PC-9 (cell line): ENCODE results near the gene SERTAD1. TPM values are rescaled to one million over a fixed set of nuclear protein-coding genes. Genes with fewer than 3 reads are reported as not detected.
A peak's percentile ranks its signal among the peaks of the same experiment; 100 is the strongest.

Experiments
- BruUV-seq: library from RNA; stranded (reverse); fragments of 400-500 nt; replicated peaks from 2 replicates; lab custom pipeline; 2021; lab: Mats Ljungman, UMichigan
- CTCF ChIA-PET: fragments of 300-600 bp; sonication (Branson Sonifier 250); formaldehyde crosslinking; loops from one replicate; lab custom pipeline; 2022; ENCODE audit warnings: antibody characterized with exemption; lab: Charles Lee
- POLR2A ChIA-PET: fragments of 300-600 bp; sonication (Branson Sonifier 250); formaldehyde crosslinking; loops from one replicate; lab custom pipeline; 2022; ENCODE audit warnings: antibody characterized with exemption; ENCODE audit not compliant: unreplicated experiment; lab: Charles Lee
- DNase-seq, 2 experiments: peaks; one replicate each; pipeline versions ENCODE4 v3.0.0 to v3.0.0-alpha.2; 2015 to 2022; ENCODE audit warnings: mixed read lengths in 1 of 2
- H2AFZ ChIP-seq: fragments of 200-600 bp; sonication (generic); 2 replicates; pipeline ENCODE4 v1.8.1; 2017; ENCODE audit warnings: antibody characterized with exemption
- H3F3A ChIP-seq: fragments of 200-600 bp; sonication (generic); 2 replicates; pipeline ENCODE4 v1.8.1; 2017; ENCODE audit warnings: antibody characterized with exemption, mild to moderate bottlenecking, low read depth; ENCODE audit not compliant: insufficient read depth
- H3K27ac ChIP-seq: fragments of 200-600 bp; sonication (generic); 2 replicates; pipeline ENCODE4 v1.6.1; 2016; ENCODE audit warnings: mixed run types
- H3K27me3 ChIP-seq: fragments of 200-600 bp; sonication (generic); 2 replicates; pipeline ENCODE4 v1.6.1; 2016; ENCODE audit warnings: low read depth, mixed run types; ENCODE audit not compliant: insufficient read depth
- H3K36me3 ChIP-seq: fragments of 200-600 bp; sonication (generic); 2 replicates; pipeline ENCODE4 v1.6.1; 2016; ENCODE audit warnings: low read depth, mixed run types
- H3K4me1 ChIP-seq: fragments of 200-600 bp; sonication (generic); replicated peaks from 2 replicates; pipeline ENCODE4 v1.6.1; 2016; ENCODE audit warnings: mixed run types; ENCODE audit not compliant: insufficient read depth
- H3K4me2 ChIP-seq: fragments of 200-600 bp; sonication (generic); 2 replicates; pipeline ENCODE4 v1.6.1; 2017; ENCODE audit warnings: mixed run types
- H3K4me3 ChIP-seq: fragments of 200-600 bp; sonication (generic); 2 replicates; pipeline ENCODE4 v1.6.1; 2016; ENCODE audit warnings: mixed run types
- H3K79me2 ChIP-seq: fragments of 200-600 bp; sonication (generic); 2 replicates; pipeline ENCODE4 v1.6.1; 2017; ENCODE audit warnings: low read depth, mixed run types
- H3K9me2 ChIP-seq: fragments of 200-600 bp; sonication (generic); 2 replicates; pipeline ENCODE4 v1.8.1; 2017; ENCODE audit warnings: mild to moderate bottlenecking; ENCODE audit not compliant: insufficient read depth
- H3K9me3 ChIP-seq: fragments of 200-600 bp; sonication (generic); 2 replicates; pipeline ENCODE4 v1.8.1; 2016; ENCODE audit warnings: low read depth; ENCODE audit not compliant: insufficient read depth
- H4K20me1 ChIP-seq: fragments of 200-600 bp; sonication (generic); 2 replicates; pipeline ENCODE4 v1.8.1; 2017; ENCODE audit not compliant: insufficient read depth
- EZH2 ChIP-seq: fragments of 200-600 bp; sonication (generic); IDR thresholded peaks from 2 replicates; pipeline ENCODE4 v1.8.0; 2017; ENCODE audit warnings: antibody characterized with exemption, low read depth
- intact Hi-C: fragments of 100-400 bp; cut with micrococcal nuclease; formaldehyde crosslinking; loops from one replicate; pipeline ENCODE4 v1.10.0; 2022; ENCODE audit not compliant: unreplicated experiment
- total RNA-seq: library from RNA; stranded (reverse); gene quantifications from 2 replicates; pipeline ENCODE4 v1.2.3, GENCODE V29; 2021
- TF ChIP-seq, protein P1 (sequence below): fragments of 200-600 bp; sonication (generic); conservative IDR thresholded peaks from 2 replicates; pipeline ENCODE4 v1.6.1; 2017; ENCODE audit warnings: mixed run types, antibody characterized with exemption, mild to moderate bottlenecking, moderate library complexity

Gene SERTAD1
- total RNA-seq, 1 experiment from 2014 or later, result 7.8 TPM

- Histone ChIP-seq H3K4me2 (peak overlapping the region; percentile 98), H3K4me3 (peak overlapping the region; percentile 70), H3K9me2 (no peaks in the 10 kb centered on the region), H3K9me3 (no peaks in the 10 kb centered on the region), H3K79me2 (peaks cover 28% of the 10 kb centered on the region), H3F3A (peaks cover 13% of the 10 kb centered on the region), H4K20me1 (no peaks in the 10 kb centered on the region), H3K27ac (peak overlapping the region; percentile 89), H3K4me1 (peaks cover 12% of the 10 kb centered on the region), H3K27me3 (no peaks in the 10 kb centered on the region), H2AFZ (peak overlapping the region; percentile 84), H3K36me3 (no peaks in the 10 kb centered on the region)
- ChIA-PET CTCF (interaction anchor here (0.6 to 1.4 kb wide), 13 partner anchors 8 to 296 kb away, joined by 3 to 12 read pairs (median 4); partner anchors contain the start of genes BLVRB and ITPKC), POLR2A (interaction anchor here (0.6 to 1.5 kb wide), 11 partner anchors 12 to 859 kb away, joined by 3 to 19 read pairs (median 5); no protein-coding TSS in a partner anchor)
- TF ChIP-seq EZH2, result no peak
- TF ChIP-seq, protein P1, sequence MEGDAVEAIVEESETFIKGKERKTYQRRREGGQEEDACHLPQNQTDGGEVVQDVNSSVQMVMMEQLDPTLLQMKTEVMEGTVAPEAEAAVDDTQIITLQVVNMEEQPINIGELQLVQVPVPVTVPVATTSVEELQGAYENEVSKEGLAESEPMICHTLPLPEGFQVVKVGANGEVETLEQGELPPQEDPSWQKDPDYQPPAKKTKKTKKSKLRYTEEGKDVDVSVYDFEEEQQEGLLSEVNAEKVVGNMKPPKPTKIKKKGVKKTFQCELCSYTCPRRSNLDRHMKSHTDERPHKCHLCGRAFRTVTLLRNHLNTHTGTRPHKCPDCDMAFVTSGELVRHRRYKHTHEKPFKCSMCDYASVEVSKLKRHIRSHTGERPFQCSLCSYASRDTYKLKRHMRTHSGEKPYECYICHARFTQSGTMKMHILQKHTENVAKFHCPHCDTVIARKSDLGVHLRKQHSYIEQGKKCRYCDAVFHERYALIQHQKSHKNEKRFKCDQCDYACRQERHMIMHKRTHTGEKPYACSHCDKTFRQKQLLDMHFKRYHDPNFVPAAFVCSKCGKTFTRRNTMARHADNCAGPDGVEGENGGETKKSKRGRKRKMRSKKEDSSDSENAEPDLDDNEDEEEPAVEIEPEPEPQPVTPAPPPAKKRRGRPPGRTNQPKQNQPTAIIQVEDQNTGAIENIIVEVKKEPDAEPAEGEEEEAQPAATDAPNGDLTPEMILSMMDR, result peak; percentile 95
- DNase-seq, result peak; percentile 79 to 97
- no TSS peak for BruUV-seq
- intact Hi-C loops, result loop anchor here (1.0 to 10.0 kb wide), 4 partner anchors 12 to 104 kb away; partner anchors contain the start of genes BLVRB and SERTAD3
Observed at GRCh38 chr19:40420766-40421765, 4.7 kb downstream of the SERTAD1 start.

- intact Hi-C loops, result loop anchor here (2.0 to 10.0 kb wide), 2 partner anchors 44 to 104 kb away; partner anchors contain the start of gene BLVRB
- H3F3A ChIP-seq, result peaks cover 18% of the 10 kb centered on the region
- TF ChIP-seq, protein P1, result no peak
- TF ChIP-seq EZH2, result no peak
- POLR2A ChIA-PET, result interaction anchor here (0.6 to 1.5 kb wide), 9 partner anchors 13 to 228 kb away, joined by 3 to 19 read pairs (median 5); no protein-coding TSS in a partner anchor
- no peaks in the 10 kb centered on the region for H3K9me3 ChIP-seq
- H3K27me3 ChIP-seq, result no peaks in the 10 kb centered on the region
- H3K36me3 ChIP-seq, result no peaks in the 10 kb centered on the region
- H3K4me3 ChIP-seq, result peak overlapping the region; percentile 70
- no peak overlapping the region for H3K27ac ChIP-seq
- BruUV-seq, result no TSS peak
- no peaks in the 10 kb centered on the region for H3K9me2 ChIP-seq
- peaks cover 28% of the 10 kb centered on the region for H3K79me2 ChIP-seq
- DNase-seq, result no peak
- H2AFZ ChIP-seq, result peak overlapping the region; percentile 84
- H3K4me2 ChIP-seq, result peak overlapping the region; percentile 98
- CTCF ChIA-PET, result interaction anchor here (0.6 to 1.0 kb wide), 13 partner anchors 8 to 297 kb away, joined by 3 to 12 read pairs (median 4); partner anchors contain the start of genes BLVRB and ITPKC
- peaks cover 12% of the 10 kb centered on the region for H3K4me1 ChIP-seq
- H4K20me1 ChIP-seq, result no peaks in the 10 kb centered on the region
Observed at GRCh38 chr19:40420451-40420765, 5.4 kb downstream of the SERTAD1 start.

DNA sequence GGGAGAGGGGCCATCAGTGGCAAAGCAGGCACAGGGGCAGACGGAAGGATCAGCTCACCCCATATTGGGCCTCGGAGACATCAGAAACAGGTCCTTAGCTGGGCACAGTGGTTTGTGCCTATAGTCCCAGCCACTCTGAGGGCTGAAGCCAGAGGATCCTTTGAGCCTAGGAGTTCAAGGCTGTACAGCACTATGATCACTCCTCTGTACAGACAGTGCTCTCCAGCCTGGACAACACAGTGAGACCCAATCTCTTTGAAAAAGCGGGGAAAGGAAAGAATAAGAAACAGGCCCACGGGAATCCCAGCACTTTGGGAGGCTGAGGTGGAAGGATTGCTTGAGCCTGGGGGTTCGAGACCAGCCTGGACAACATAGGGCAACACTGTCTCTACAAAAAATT is 6.0 kb downstream of the SERTAD1 start:
- POLR2A ChIA-PET, result interaction anchor here (1.0 kb wide), 1 partner anchor 45 kb away, joined by 6 read pairs; no protein-coding TSS in a partner anchor
- DNase-seq, result no peak
- Histone ChIP-seq H3K9me3 (no peaks in the 10 kb centered on the region), H3K79me2 (peaks cover 25% of the 10 kb centered on the region), H3K27ac (no peak overlapping the region), H3K4me2 (no peak overlapping the region), H2AFZ (no peak overlapping the region), H3K4me3 (no peak overlapping the region), H3K27me3 (no peaks in the 10 kb centered on the region), H3F3A (peaks cover 18% of the 10 kb centered on the region), H3K9me2 (no peaks in the 10 kb centered on the region), H3K36me3 (no peaks in the 10 kb centered on the region), H3K4me1 (peaks cover 12% of the 10 kb centered on the region), H4K20me1 (no peaks in the 10 kb centered on the region)
- intact Hi-C loops, result loop anchor here (2.0 to 10.0 kb wide), 2 partner anchors 45 to 105 kb away; partner anchors contain the start of gene BLVRB
- no peak for TF ChIP-seq EZH2
- TF ChIP-seq, protein P1, result no peak
- CTCF ChIA-PET, result interaction anchor here (0.6 to 1.0 kb wide), 4 partner anchors 15 to 281 kb away, joined by 3 to 12 read pairs (median 6); no protein-coding TSS in a partner anchor
- BruUV-seq, result no TSS peak
